GM18907 (cell line): ENCODE results near the gene TCF7L1.
"Not testable (repeated sequence)": the region's sequence is repeated elsewhere in the genome, so short reads cannot be mapped to it uniquely, and the experiment has no call there.

Experiments
- ATAC-seq: cut with Tn5 transposase; IDR thresholded peaks from one replicate; pipeline ENCODE4 v1.9.1; 2021; ENCODE audit warnings: mild to moderate bottlenecking, moderate library complexity; ENCODE audit not compliant: unreplicated experiment

The TCF7L1 gene

DNA sequence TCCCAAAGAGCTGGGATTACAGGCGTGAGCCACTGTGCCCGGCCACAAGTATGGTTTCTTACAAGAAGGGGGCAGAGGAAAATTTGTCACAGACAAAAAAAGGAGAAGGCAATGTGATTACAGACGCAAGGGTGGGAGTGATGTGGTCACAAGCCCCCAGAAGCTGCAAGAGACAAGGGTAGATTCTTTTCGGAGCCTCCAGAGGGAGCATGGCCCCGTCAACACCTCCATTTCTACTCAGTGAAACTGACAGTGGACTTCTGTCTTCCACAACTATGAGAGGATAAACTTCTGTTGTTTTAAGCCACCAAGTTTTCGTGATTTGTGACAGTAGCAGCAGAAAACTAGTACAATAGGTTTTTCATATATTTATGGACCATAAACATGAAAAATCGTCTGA lies 2.1 kb upstream of the TCF7L1 start:
- ATAC-seq: no peak

DNA sequence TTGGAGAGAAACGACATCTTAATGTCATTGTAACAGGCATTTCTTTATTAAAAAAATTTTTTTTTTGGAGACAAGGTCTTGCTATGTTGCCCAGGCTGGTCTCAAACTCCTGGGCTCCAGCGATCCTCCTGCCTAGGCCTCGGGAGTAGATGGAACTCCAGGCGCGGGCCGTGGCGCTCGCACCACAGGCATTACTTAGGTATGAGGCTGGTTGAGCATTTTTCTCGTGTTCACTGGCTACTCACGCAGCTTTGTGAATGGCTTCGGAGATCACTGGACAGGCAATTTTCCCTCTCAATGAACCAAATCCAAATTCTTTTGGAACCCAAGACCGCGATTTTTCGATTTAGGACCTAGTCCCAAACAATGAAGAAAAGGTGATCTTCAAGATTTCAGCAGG lies 795 bp upstream of the TCF7L1 start:
- no peak for ATAC-seq

- peak; percentile 28 for ATAC-seq
Measured at GRCh38 chr2:85133751-85134254, 611 bp downstream of the TCF7L1 start.

DNA sequence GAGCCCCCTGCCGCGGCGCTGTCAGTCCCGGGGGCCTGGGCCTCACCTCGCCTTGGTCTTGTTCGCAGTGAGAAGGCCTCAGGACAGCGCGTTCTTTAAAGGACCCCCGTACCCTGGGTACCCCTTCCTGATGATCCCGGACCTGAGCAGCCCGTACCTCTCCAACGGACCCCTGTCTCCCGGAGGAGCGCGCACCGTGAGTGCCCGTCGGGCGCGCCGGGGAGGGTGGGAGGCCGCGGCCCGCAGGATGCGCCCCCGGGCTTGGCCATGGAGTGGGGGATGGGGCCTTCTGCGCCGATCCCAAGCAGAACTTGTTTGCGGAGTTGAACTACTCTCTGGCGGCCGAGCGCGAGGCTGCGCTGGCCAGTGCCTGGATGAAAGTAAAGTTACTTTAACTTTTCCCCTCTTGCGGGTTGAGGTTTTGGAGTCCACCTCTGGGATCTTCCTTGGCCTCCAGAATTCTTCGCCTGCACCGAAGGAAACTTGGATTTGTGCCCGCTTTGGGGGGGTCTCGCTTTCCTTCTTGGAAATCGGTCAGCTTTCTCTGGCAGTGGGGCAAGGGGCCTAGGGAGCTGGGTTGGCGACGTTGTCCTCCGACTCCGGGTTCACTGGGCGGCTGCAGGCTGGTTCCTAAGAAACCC lies 1.2 kb downstream of the TCF7L1 start:
- no peak for ATAC-seq

DNA sequence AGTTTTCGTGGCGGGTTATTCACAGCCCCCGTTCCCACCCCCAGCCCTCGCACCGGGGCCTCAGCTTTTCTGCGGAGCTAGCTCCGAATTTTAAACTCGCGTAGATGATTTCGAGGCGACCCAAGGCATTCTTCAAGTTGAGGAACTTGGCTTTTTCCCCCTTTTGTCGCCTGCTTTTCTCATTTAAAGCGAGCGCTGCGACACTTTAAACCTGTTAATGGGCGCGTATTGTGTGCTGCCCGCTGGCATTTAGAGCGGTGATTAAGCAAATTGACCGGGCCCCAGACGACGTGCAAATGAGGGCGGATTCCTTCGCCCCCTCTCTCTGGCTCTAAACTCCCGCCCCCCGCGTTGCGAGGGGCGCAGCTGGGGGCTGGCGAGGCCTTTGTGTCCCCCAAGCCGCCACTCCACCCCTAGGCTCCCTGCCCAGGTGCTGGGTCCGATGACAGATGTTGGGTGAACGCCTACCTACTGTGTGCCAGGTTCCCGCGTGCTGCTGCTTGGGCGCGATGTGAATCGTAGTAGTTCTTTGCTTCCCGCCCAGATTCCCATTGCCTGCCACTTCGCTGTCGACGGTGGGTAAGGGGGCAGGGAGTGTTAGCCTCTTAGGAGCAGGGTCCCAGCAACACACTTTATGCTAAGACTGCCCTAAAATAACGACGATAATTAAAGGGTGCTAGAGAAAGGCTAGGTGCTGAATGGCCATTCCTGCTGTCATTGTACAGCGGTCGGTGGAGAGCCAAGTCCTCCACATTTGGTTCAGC lies 1.9 kb downstream of the TCF7L1 start:
- no peak for ATAC-seq

- no peak for ATAC-seq
Measured at GRCh38 chr2:85135660-85135914, 2.4 kb downstream of the TCF7L1 start.

- ATAC-seq: no peak
Measured at GRCh38 chr2:85137156-85137555, 4.0 kb downstream of the TCF7L1 start.

DNA sequence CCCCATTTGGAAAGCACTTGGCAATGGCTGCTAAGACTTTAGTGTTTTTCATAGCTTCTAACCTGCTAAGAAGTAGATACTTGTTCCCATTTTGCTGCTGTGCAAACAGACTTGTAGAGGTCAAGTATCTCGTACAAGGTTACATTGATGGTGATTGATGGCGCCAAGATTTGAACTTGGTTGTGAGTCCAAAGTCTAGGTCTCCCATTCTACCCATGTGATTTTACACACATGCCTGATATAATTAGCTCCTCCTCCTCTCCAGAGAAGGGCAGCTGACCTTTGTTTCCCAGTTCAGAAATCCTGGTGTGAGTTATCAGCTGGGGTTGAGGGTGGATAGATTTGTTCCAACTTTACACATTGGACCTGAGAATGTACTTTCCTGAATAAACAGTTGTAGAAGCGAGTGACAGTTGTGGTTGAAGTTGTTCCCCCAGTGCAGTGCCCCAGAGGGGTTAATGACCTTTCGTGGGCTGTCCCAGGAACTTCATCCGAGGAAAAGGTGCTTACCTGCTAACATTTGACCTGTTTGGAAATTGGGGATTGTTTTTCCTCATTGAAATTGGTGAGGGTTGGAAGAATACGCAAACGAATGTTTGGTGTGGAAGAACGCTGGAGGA lies 10.4 kb downstream of the TCF7L1 start:
- ATAC-seq: no peak

DNA sequence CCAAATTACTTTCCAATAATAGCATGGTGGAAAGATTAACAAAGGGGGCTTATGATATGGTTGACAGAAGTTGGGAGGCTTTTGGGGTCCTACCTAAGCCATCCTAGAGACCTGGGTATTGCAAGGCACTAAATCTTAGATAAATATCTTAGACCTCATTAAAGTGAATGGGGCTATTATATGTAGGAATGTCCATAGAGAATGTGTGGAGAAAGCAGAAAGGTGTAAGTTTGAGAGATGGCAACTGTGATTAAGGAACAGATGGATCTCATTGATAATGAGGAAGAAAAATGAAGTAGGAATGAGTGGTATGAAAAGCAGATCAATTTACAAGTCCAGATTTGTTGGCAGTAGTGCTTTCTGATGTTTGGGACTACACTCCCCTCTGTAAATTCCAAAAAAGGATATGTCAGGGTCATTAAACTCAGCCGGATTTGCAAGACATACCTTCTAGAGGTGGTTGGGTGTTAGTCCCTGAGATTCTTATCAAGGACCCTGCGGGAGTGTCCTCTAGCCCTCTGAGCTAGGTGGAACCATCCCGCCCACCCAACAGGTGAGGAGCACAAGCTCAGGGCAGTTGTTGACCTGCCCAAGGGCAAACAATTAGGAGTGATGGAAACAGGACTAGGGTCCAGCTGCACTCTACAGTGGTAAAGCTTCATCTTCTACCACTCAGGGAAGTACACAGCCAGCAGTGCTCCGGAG lies 12.1 kb downstream of the TCF7L1 start:
- no peak for ATAC-seq

GRCh38 chr2:85148190-85148589 lies 15.0 kb downstream of the TCF7L1 start:
- no peak for ATAC-seq

DNA sequence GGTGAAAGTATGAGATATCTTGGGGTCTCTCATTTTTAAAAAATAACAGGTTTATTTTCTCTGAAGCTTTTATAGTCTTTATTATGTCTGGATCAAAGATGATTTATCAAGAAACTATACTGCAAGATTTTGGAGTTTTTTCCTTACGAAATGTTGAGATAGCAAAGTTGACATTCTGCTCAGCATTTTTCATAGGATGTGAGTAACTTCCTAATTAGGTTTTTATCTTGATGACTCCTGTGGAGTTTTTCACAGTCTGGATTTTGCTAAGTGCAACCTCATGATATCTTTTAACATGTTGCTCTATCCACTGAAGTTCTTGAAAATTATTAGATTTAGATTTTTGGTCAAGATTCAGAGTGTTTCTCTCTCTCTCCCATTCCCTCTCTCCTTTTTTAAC lies 17.8 kb downstream of the TCF7L1 start:
- no peak for ATAC-seq

- no peak for ATAC-seq
Measured at GRCh38 chr2:85152895-85153294, 19.7 kb downstream of the TCF7L1 start.

GRCh38 chr2:85154048-85154753 lies 21.0 kb downstream of the TCF7L1 start:
- no peak for ATAC-seq

GRCh38 chr2:85155082-85155481 lies 21.9 kb downstream of the TCF7L1 start:
- not testable (repeated sequence) for ATAC-seq

DNA sequence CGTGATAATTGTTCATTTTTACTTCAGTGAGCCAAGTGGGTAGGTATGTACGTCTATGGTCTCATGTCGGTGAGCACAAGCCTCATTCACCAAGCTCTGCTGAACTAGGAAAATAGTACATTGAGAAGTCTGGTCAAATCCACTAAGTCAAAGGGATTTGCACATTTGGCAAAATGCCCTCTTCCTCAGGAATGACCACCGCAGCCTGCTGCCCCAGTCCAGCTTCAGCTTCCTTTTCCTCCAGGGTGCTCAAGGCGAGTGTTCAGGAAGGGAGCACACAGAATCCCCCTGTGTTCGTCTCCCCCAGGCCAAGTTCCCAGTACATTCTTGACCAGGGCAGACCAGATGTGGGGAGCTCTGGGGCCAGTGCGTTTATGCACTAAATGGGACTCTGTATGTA lies 23.0 kb downstream of the TCF7L1 start:
- no peak for ATAC-seq

DNA sequence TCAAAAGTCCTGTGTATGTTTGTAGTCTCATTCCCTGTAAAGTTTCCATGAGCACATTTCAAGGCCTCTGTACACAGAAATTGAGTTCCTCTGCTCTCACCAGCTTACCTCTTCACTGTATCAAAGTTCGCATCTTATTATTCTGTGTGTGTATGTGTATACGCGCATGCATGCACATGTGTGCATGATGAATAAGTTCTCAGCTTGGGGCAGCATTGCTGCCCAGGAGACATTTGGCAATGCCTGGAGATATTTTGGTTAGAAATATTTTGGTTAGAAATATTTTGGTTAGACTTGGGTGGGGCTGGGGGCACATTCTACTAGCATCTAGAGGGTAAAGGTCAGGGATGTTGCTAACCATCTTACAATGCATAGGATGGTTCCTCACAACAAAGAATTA lies 23.4 kb downstream of the TCF7L1 start:
- no peak for ATAC-seq

DNA sequence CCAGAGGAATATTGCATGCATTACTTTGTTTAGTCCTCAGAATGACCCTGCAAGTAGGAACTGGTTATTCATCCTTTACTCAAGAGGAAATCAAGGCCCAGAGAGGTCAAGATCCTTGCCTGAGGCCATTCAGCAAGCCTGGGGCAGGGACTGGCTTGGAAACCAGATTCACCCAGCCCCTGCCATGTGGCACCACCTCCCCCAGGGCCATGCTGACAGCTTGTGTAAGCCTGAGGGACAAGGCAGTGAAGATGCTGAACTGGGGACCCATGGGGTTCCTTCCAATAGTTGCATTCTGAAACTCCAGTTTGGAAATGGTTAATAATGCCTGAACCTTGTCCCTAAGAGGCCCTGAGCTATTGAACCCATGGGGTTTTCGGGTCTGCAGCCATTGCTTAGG lies 24.2 kb downstream of the TCF7L1 start:
- no peak for ATAC-seq

DNA sequence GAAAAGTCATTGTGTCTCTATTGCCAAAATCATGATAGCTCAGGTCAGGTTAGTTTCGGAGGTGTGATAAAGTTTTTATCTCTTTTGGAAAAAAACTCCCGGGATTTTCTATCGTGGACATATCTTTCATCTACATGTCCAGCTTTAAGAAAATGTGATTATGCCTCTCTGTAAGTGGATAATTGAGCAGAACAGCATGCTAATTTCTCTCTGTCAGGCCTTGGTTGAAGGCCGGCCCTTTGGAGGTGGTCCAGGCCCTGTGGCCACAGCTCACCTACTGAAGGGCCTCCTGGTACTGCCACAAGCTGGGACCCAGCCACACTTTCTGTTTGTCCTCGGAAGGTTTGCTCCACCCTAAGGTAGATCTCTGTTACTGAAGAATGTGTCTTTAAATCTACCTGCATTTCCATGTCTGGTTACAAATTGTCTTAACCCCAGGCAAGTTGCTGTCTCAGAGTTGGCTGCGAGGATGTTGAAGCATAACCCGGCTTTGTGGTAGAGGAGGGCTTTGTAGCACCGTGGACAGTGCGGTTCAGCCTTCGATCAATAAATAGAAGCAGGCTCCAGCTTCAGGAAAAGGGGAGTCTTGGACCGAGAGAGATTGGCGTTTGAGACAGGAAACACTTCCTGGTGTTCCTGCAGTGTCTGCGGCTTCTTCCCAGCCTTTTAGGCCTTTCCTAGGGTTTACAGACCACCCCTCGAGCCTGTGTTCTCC lies 25.5 kb downstream of the TCF7L1 start:
- ATAC-seq: no peak

- no peak for ATAC-seq
Measured at GRCh38 chr2:85159589-85159988, 26.4 kb downstream of the TCF7L1 start.
